Renal pelvis (tissue), 4 donors: ENCODE data around the gene A1BG. TPM values are rescaled to one million over a fixed set of nuclear protein-coding genes. Genes with fewer than 3 reads are reported as not detected.
A peak's percentile ranks its signal among the peaks of the same experiment; 100 is the strongest.
"Not testable (repeated sequence)": the region's sequence is repeated elsewhere in the genome, so short reads cannot be mapped to it uniquely, and the experiment has no call there.

Source experiments
- DNase-seq: peaks from one replicate; pipeline ENCODE4 v3.0.0-alpha.2; 2013
- polyA plus RNA-seq, 3 donors: library from polyadenylated mRNA; unstranded; fragments of 120-200 nt; gene quantifications; one replicate each; pipeline ENCODE4 v1.2.1, GENCODE V29; 2013; ENCODE audit not compliant: insufficient read length in 3 of 3

A1BG gene
- polyA plus RNA-seq, 3 donors, result 1.6 to 2.1 (median 2.0) TPM

DNA sequence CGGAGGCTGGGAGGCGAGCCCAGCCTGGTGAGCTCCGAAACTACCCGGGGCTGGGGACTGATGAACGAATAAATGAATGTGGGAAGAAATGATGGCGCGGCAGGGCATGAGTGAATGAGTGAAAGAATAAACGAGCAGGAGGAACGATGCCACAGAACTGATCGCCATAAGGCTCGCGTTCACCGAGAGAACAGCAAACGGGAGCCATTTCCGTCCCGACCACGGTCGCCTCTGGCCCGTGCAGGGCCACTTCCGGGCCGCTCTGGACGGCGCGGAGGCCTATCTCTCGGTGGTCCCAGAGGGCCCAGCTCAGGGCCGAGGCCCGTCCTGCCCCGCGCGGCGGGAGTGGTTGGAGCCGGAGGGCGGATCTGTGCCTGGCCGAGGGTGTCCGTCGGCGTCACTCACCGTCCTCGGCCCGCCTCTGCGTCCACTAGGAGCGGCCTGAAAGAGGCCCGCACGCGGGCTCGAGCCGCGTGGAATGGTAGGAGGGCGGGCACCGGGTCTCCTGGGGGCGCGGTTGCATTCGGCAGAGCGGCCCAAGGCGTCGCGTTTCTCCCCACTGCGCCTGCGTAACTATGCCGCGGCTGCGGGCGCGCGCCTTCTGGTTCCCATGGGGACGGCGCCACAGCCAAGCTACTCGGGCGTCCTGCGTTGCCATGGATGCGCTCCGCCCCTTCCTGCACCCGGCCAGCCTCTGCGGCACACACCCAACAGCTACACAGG lies 9.1 kb upstream of the A1BG start, which contains the start of gene ZNF497:
Gene ZNF497, minus strand, starts transcription at position 480 of the 723 bp plus-strand sequence. CDS start 5,116 bp downstream, outside the sequence.
- peak; percentile 95 for DNase-seq

DNA sequence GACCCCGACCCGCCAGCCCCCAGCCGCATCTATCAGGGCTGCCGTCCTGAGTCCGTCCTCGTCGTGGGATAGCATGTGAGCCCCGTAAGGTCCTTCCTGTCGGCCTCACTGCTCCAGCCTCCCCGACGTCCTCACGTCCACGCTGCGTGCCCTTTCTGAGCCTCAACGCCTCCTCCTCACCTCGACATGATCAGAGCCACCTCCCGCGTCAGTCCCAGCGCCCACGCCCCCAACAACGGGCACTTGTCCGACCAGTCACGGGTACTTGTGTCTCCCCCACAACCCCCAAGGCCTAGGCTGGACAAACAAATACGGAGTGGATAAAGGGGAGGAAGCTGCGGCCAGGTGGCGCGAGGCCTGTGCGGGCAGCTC lies 8.6 kb upstream of the A1BG start:
- DNase-seq, result no peak

- no peak for DNase-seq
Measured at GRCh38 chr19:58357481-58358145, 4.3 kb upstream of the A1BG start.

GRCh38 chr19:58356766-58357480 lies 3.6 kb upstream of the A1BG start:
- no peak for DNase-seq

- DNase-seq, result no peak
Measured at GRCh38 chr19:58355908-58356765, 2.8 kb upstream of the A1BG start.

- no peak for DNase-seq
Measured at GRCh38 chr19:58355215-58355796, 2.0 kb upstream of the A1BG start.

DNA sequence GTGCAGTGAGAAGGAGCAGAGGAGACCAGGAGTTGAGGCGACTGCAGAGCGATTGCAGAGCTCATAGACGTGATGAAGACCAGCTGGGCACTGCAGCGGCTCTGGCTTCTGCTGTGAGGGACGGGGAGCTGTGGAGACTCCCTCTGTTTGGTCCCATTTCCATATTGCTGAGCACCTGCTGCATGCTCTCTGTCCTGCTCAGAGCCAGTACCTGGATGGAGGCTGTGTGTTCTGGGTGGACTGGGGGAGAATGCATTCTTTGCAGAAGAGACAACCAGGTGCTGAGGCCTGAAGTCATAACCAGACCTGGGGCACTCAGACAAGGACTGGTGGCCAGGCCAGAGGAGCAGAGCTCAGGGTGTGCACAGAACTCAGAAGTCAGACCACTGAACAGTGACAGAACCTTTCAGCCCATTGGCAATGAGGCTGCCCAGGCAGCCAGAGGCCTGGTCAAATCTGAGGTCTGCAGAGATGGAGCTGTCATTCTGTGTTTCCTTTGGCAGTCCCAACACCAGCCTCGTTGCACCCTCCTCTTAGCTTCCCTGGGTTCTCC lies 1.3 kb upstream of the A1BG start:
- DNase-seq, result no peak

GRCh38 chr19:58353717-58354477 lies 605 bp upstream of the A1BG start:
- no peak for DNase-seq

- no peak for DNase-seq
Measured at GRCh38 chr19:58351990-58352755, 1.1 kb downstream of the A1BG start.

DNA sequence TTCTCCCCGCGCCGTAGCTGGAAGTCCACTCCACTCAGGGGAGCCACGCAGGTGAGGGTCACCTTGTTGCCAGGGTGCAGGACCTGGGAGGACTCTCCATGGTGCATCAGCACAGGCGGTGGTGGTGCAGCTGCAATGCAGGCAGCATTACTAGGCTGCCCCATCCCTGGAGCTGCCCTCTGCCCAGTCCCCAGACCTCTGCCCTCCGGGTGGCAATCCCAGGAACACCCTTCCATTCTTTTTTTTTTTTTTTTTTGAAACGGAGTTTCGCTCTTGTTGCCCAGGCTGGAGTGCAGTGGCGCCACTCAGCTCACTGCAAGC lies 1.8 kb downstream of the A1BG start:
- DNase-seq, result no peak

DNA sequence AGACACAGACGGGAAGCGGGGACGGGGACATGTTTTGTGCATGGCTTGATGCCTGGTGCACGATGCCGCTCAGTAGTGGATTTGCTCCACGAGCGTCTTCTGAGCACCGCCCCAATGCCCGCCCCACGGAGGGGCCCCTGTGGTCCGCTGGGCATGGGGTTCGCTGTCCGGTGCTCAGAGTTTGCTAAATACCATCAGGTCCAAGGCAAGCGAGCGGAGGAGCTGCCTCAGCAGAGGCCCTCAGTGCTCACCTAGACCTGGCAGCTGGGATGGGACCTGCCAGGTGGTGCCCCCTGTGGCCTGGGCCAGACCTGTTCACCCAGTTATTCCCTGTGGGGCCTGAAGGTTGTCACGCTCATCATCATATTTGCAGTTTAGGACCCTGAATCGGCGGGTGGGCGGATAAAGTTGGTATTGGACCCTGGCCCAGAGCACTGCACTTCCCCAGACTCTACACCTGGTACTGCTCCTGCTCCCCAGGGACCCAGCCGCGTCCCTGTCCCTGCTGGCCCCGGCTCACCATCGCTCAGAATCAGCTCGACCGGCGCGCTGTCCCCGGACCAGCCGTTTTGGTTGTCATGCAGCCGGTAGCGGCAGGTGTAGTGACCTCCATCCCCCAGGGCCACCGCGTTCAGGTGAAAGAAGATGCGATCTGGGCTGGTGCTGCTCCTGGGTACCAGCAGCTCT lies 2.3 kb downstream of the A1BG start:
- DNase-seq, result no peak

DNA sequence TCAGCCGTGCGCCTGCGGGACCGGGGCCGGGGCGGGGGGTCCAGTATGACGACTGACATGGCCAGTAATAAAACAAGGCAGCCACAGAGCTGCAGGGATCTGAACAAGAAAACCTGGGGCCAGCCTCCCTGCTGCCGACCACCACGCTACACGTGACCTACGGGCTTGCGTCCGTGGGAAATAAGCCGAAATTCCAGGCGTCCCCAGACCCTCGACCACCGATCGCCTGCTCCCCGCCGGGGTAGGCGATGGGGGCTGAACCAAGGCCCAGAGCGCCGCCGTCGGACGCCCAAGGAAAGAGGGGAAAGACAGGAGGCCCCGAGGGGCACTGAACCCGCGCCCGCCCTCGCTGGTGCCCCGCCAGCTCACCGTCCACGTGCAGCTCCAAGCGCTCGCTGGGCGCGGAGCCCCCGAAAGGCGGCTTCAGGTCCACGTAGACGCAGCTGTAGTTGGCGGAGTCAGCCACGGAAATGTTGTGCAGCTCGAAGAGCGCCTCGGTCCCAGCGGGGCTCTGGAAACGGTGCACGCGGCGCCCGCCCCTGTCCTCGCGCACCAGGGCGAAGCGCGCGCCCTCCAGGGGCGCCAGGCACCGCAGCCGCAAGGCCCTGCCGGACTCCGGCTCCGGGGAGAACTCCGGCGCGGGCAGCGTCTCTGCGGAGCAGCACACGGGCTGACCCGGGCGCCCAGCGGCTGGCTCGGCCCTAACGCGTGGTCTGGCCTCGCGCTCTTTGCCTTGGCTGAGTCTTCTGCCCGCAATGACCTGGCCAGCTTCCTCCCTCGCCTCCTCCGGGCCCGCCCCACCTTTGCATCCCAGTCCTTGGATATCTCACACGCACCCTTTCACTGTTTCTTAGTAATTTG lies 3.1 kb downstream of the A1BG start:
- DNase-seq, result no peak

DNA sequence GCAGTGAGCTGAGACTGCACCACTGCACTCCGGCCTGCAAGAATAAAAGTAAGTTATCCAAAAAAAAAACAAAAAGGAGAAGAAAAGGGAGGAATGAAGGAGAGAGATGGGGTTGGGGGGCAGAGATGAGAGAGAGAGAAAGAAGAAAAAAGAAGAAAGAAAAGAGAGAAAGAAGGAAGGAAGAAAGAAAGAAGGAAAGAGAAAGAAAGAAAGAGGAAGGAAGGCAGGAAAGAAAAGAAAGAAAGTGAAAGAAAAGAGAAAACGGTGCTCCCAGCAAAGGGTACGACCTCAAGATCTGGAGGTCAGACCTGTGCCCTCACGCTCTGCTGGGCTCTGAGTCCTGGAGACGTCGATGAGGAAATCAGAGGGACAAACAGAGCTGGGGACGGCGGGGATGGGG lies 3.7 kb downstream of the A1BG start:
- no peak for DNase-seq

GRCh38 chr19:58348080-58348479 lies 5.2 kb downstream of the A1BG start:
- not testable (repeated sequence) for DNase-seq

GRCh38 chr19:58346961-58347929 lies 6.0 kb downstream of the A1BG start:
- no peak for DNase-seq

- no peak for DNase-seq
Measured at GRCh38 chr19:58345558-58345957, 7.7 kb downstream of the A1BG start.
